Panc1 (cell line): ENCODE data around the gene PARD3.

ENCODE experiments used
- POLR2AphosphoS5 ChIP-seq: IDR thresholded peaks from 2 replicates; pipeline ENCODE4 v1.6.1; 2012; ENCODE audit warnings: mild to moderate bottlenecking, low read depth, low read length, moderate library complexity
- REST ChIP-seq, 2 experiments: IDR thresholded peaks; 2 replicates each; pipeline ENCODE4 v1.6.1; 2011 to 2012; ENCODE audit warnings: low read depth in 2 of 2, control low read depth in 1 of 2, low read length in 1 of 2, mild to moderate bottlenecking in 1 of 2, moderate library complexity in 1 of 2; ENCODE audit not compliant: insufficient read depth in 1 of 2
- SIN3A ChIP-seq: IDR thresholded peaks from 2 replicates; pipeline ENCODE4 v1.6.1; 2012; ENCODE audit warnings: low read depth, mild to moderate bottlenecking, low read length, moderate library complexity, borderline replicate concordance; ENCODE audit not compliant: insufficient read depth
- TF ChIP-seq, protein P1 (sequence below): fragments of 450-650 bp; IDR thresholded peaks from 2 replicates; pipeline ENCODE4 v1.5.1; 2017; ENCODE audit warnings: mild to moderate bottlenecking

DNA sequence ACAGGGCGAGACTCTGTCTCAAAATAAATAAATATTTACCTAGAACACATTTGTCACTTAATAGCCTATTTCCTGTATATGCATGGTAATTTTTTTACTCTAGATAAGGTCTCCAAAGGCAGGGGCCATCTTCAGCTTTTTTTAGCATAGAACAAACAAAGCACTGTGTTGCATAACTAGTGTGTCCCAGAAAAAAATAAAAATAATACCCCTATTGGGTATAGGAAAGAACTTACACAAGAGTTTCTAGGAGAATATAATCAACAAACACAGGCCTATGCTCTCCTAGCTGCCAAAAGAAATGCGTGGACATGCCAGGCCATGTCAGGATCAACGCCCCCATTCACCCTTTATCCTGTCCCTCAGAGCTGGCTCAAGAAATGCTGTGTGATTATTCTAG lies 103.6 kb downstream of the PARD3 start:
- TF ChIP-seq POLR2AphosphoS5 (no peak), REST (IDR thresholded peaks at IDR 0.05; ENCODE audit: insufficient read depth in 1 of 2, low read depth in 2 of 2, low read length in 1 of 2) (no peak), SIN3A (no peak)
- TF ChIP-seq, protein P1, sequence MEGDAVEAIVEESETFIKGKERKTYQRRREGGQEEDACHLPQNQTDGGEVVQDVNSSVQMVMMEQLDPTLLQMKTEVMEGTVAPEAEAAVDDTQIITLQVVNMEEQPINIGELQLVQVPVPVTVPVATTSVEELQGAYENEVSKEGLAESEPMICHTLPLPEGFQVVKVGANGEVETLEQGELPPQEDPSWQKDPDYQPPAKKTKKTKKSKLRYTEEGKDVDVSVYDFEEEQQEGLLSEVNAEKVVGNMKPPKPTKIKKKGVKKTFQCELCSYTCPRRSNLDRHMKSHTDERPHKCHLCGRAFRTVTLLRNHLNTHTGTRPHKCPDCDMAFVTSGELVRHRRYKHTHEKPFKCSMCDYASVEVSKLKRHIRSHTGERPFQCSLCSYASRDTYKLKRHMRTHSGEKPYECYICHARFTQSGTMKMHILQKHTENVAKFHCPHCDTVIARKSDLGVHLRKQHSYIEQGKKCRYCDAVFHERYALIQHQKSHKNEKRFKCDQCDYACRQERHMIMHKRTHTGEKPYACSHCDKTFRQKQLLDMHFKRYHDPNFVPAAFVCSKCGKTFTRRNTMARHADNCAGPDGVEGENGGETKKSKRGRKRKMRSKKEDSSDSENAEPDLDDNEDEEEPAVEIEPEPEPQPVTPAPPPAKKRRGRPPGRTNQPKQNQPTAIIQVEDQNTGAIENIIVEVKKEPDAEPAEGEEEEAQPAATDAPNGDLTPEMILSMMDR = no peak
